Gastroesophageal sphincter (tissue), 4 donors: ENCODE measurements around the gene SLC38A1. TPM values are rescaled to one million over a fixed set of nuclear protein-coding genes. Genes with fewer than 3 reads are reported as not detected.

Experiments
- ATAC-seq: fragments of 150-250 bp; one replicate; pipeline ENCODE4 v1.9.1; 2016; ENCODE audit warnings: mild to moderate bottlenecking, moderate library complexity
- H3K27ac ChIP-seq, 4 donors: fragments of 200-600 bp; sonication (generic) in 3 of 4; 1 replicate in 3 of 4; 2 replicates in 1 of 4; pipeline ENCODE4 v1.5.1; 2016 to 2019
- H3K27me3 ChIP-seq: fragments of 200-600 bp; sonication (generic); one replicate; pipeline ENCODE4 v1.5.1; 2019
- H3K36me3 ChIP-seq, 2 donors: fragments of 200-600 bp; sonication (generic); one replicate each; pipeline ENCODE4 v1.5.1; 2019; ENCODE audit warnings: control low read depth in 1 of 2
- H3K4me1 ChIP-seq, 3 donors: fragments of 200-600 bp; sonication (generic); 1 replicate in 2 of 3; 2 replicates in 1 of 3; pipeline ENCODE4 v1.5.1; 2016 to 2019; ENCODE audit warnings: control low read depth in 2 of 3
- H3K4me3 ChIP-seq, 2 donors: fragments of 200-600 bp; sonication (generic); one replicate each; pipeline ENCODE4 v1.5.1; 2019; ENCODE audit warnings: mild to moderate bottlenecking in 1 of 2, moderate library complexity in 1 of 2
- H3K9me3 ChIP-seq, 3 donors: fragments of 200-600 bp; sonication (generic); one replicate each; pipeline ENCODE4 v1.5.1; 2017 to 2019; ENCODE audit warnings: control low read depth in 2 of 3
- EP300 ChIP-seq: sonication (generic); formaldehyde crosslinking; IDR thresholded peaks from one replicate; pipeline ENCODE4 v1.6.1; 2017; ENCODE audit warnings: antibody characterized with exemption, mild to moderate bottlenecking
- POLR2A ChIP-seq, 2 donors: fragments of 450-650 bp; IDR thresholded peaks; one replicate each; pipeline ENCODE4 v1.6.1; 2017; ENCODE audit warnings: antibody characterized with exemption in 2 of 2, mild to moderate bottlenecking in 2 of 2, moderate library complexity in 1 of 2
- POLR2AphosphoS5 ChIP-seq: sonication (generic); formaldehyde crosslinking; IDR thresholded peaks from one replicate; pipeline ENCODE4 v1.6.1; 2017; ENCODE audit warnings: antibody characterized with exemption
- WGBS, 2 donors: methylation state at CpG; one replicate each; pipeline ENCODE4 v1.1.5; 2018; ENCODE audit warnings: low coverage in 1 of 2; 5-methylcytosine and 5-hydroxymethylcytosine counted together
- total RNA-seq, 4 donors: library from RNA; depleted of rRNA; stranded (reverse); fragments of >200 nt; gene quantifications; one replicate each; pipeline ENCODE4 v1.1.0, GENCODE V29; 2016
- TF ChIP-seq, protein P1 (sequence below), 4 experiments: fragments of 200-600 bp in 2 of 4; fragments of 450-650 bp in 2 of 4; sonication (generic) in 1 of 4; IDR thresholded peaks; one replicate each; pipeline ENCODE4 v1.5.1; 2017 to 2019; ENCODE audit warnings: antibody characterized with exemption in 4 of 4, mild to moderate bottlenecking in 2 of 4, moderate library complexity in 2 of 4

The SLC38A1 gene
- total RNA-seq, 4 donors from 2014 or later = 175 to 273 (median 195) TPM

DNA sequence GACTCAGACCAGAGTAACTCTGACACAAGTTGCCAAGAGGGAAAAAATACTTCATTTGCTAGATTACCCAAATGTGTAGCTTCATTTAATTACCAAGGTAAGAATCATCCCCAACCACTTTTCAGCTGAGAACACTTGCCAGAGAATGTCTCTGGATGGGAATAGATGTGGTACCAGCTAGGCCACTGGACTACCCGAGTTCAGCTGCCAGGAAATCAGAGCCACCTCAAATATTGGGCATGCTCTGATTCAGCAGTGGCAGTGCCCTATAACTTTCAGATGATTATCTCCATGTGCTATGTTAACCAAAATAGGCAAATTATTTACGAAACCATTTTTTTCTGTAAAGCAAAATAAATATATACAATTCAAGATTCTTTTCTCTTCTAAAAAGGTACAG, 80.7 kb downstream of the SLC38A1 start:
- Histone ChIP-seq H3K27ac (no peak overlapping the region), H3K27me3 (no peaks in the 10 kb centered on the region), H3K4me3 (no peak overlapping the region), H3K36me3 (no peaks in the 10 kb centered on the region), H3K9me3 (no peaks in the 10 kb centered on the region), H3K4me1 (peaks cover 0 to 29% (median 0%) of the 10 kb centered on the region in 3 donors)
- TF ChIP-seq POLR2AphosphoS5 (no peak), POLR2A (IDR thresholded peaks at IDR 0.05) (no peak), EP300 (no peak)
- TF ChIP-seq, protein P1, sequence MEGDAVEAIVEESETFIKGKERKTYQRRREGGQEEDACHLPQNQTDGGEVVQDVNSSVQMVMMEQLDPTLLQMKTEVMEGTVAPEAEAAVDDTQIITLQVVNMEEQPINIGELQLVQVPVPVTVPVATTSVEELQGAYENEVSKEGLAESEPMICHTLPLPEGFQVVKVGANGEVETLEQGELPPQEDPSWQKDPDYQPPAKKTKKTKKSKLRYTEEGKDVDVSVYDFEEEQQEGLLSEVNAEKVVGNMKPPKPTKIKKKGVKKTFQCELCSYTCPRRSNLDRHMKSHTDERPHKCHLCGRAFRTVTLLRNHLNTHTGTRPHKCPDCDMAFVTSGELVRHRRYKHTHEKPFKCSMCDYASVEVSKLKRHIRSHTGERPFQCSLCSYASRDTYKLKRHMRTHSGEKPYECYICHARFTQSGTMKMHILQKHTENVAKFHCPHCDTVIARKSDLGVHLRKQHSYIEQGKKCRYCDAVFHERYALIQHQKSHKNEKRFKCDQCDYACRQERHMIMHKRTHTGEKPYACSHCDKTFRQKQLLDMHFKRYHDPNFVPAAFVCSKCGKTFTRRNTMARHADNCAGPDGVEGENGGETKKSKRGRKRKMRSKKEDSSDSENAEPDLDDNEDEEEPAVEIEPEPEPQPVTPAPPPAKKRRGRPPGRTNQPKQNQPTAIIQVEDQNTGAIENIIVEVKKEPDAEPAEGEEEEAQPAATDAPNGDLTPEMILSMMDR (IDR thresholded peaks at IDR 0.05) = no peak
- WGBS, 2 donors = 50 to 75% methylated on average over 2 of the region's 2 CpGs
- no peak for ATAC-seq

DNA sequence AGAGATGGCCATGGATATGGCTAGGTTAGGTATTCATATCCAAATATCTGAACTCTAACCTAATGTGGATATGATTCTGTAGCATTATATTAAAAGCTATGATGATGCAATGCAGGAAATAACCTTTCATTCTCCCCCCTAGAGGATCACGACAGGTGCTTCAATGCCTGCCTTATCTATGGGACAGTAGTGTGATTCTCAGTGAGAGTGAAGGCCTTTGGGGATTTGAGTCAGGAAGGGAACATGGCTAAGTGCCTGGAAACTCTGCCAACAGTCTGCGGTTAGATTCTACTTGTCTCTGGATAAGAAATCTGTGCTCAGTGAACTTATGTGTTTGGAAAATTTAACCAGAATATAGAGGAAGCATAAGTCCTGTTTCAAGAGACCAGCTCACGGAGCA, 81.8 kb downstream of the SLC38A1 start:
- Histone ChIP-seq H3K9me3 (no peaks in the 10 kb centered on the region), H3K4me1 (peaks cover 0 to 29% (median 0%) of the 10 kb centered on the region in 3 donors), H3K36me3 (peaks cover 0 to 8% of the 10 kb centered on the region in 2 donors), H3K27me3 (no peaks in the 10 kb centered on the region), H3K4me3 (no peak overlapping the region), H3K27ac (peak overlapping the region in 2 of 4 donors; percentile 29 to 41)
- WGBS, 2 donors = 14 to 33% methylated on average over 3 of the region's 3 CpGs
- ATAC-seq = no peak
- no peak for TF ChIP-seq POLR2AphosphoS5
- TF ChIP-seq EP300 = no peak
- TF ChIP-seq, protein P1 (IDR thresholded peaks at IDR 0.05) = no peak

DNA sequence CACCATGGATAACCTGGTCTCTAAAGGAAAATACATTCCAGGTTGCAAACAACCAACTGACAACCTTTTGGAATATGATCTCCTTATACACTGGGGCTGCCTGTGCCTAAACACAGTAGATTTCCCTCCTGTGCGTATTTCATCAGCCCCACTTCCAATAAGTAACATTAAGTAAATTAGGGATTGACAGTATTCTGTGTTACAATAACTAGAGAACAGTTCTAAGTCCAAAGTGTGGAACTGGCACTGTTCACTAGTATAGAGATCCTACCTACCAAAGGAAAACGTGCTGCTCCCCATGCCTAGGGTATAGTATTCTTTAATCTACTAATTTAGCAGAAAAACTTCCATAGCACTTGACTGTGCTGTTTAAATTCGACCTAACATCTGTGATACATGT, 82.8 kb downstream of the SLC38A1 start:
- Histone ChIP-seq H3K27me3 (no peaks in the 10 kb centered on the region), H3K4me1 (peaks cover 0 to 29% (median 0%) of the 10 kb centered on the region in 3 donors), H3K27ac (no peak overlapping the region), H3K9me3 (no peaks in the 10 kb centered on the region), H3K36me3 (peaks cover 0 to 8% of the 10 kb centered on the region in 2 donors), H3K4me3 (no peak overlapping the region)
- WGBS, 2 donors = 73 to 89% methylated on average over 3 of the region's 3 CpGs
- TF ChIP-seq POLR2A (IDR thresholded peaks at IDR 0.05) (no peak), EP300 (no peak), POLR2AphosphoS5 (no peak)
- TF ChIP-seq, protein P1 (IDR thresholded peaks at IDR 0.05) = no peak
- no peak for ATAC-seq

DNA sequence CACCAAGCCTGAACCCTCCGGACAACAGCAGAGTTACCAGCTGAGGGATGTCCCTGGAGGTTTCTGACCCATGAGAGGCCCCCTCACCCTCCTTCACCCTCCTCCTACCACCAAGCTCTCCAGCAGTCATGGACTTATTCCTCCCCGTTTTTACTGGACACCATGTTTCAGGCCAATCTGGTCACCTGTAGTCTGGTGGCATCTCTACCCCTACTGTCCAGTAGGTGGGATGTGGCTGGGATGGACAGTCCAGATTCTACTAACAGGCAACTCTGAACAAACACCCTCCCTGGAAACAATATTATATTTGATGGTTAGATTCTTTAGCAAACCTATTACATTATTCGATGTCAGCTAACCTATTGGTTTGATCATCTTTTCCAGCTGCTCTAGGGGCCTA, 83.2 kb downstream of the SLC38A1 start:
- TF ChIP-seq, protein P1 (IDR thresholded peaks at IDR 0.05) = no peak
- TF ChIP-seq EP300 (no peak), POLR2A (IDR thresholded peaks at IDR 0.05) (no peak), POLR2AphosphoS5 (no peak)
- peaks cover 0 to 8% of the 10 kb centered on the region in 2 donors for H3K36me3 ChIP-seq
- ATAC-seq = no peak
- peaks cover 0 to 29% (median 0%) of the 10 kb centered on the region in 3 donors for H3K4me1 ChIP-seq
- H3K27me3 ChIP-seq = no peaks in the 10 kb centered on the region
- H3K4me3 ChIP-seq = no peak overlapping the region
- peak overlapping the region in 1 of 4 donors; percentile 30 for H3K27ac ChIP-seq
- 80 to 95% methylated on average over 3 of the region's 3 CpGs for WGBS, 2 donors
- H3K9me3 ChIP-seq = no peaks in the 10 kb centered on the region

DNA sequence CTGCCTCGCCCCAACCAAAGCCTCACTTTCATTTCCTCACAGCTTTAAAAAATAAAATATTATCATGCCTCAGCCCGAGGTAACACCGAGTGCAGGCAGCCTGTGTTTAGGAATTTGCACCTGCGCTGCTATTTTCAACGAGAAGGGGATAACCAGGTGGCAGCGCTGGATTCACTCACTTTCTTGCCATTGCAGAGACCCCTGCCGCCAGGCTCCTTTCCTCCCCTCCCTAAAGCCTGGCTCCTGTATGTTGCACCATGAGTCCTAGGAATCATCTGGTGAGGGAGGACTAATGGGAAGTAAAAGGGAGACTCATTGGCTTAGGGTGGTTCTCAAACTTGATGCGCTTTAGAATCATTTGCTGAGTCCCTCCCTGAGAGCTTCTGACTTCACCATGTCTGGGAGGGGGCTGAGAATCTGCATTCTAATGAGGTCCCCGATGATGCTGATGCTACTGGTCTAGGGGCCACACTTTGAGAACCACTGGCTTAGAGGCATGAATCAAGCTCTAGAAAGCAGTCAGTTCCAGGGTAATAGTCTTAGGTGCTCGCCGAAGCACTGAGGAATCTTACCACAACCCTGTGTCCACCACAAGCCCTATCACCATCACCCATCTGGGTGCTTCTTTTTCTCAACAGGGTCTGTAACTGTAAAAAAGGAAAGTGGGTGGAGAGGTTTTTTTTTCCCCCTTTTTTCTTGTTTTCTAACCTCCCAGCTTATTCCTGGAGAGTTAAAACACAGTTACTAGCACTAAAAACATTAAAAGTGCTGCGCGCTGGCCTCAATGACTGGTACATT, 83.8 kb downstream of the SLC38A1 start:
- Histone ChIP-seq H3K36me3 (peaks cover 0 to 8% of the 10 kb centered on the region in 2 donors), H3K4me3 (no peak overlapping the region), H3K27ac (peak overlapping the region in 2 of 4 donors; percentile 9 to 30), H3K4me1 (peaks cover 0 to 29% (median 0%) of the 10 kb centered on the region in 3 donors), H3K27me3 (no peaks in the 10 kb centered on the region), H3K9me3 (no peaks in the 10 kb centered on the region)
- TF ChIP-seq EP300 (no peak), POLR2A (IDR thresholded peaks at IDR 0.05) (no peak), POLR2AphosphoS5 (peak; percentile 3)
- TF ChIP-seq, protein P1 (IDR thresholded peaks at IDR 0.05) = no peak
- no peak for ATAC-seq
- WGBS, 2 donors = 41 to 75% methylated on average over 6 to 12 of the region's 13 CpGs
